Measurements from ENCODE around the gene GRB10.
A peak's percentile ranks its signal among the peaks of the same experiment; 100 is the strongest.

The GRB10 gene

DNA sequence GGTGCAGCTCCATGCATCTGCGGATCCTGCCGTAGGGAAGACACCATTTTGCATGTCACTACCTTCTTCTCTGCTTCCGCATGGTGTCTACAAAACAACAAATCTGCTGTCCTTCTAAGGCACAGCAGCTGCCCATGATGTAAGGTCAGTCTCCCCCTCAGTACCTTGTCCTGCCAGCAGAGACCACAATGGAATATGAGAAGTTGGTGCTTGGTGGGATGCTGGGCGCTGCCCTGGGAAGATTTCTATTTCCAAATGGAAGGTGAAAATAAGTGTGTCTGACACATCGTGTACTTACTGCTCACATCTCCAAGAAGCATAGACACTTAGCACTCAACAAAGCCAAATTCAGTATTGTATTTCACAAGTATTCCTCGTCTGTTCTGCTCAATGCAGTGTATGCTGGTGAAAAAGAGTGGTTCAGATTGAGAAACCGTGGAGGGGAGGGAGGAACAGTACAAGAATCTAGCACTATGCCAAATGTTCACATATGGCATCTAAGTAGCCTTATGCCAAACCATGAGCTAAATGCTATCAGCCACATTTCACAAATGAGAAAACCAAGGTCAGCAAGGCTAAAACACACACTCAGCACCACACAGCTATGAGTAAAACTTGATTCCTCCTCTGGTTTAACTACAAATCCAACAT lies 95.0 kb downstream of the GRB10 start:
- FAIRE-seq = no peak

DNA sequence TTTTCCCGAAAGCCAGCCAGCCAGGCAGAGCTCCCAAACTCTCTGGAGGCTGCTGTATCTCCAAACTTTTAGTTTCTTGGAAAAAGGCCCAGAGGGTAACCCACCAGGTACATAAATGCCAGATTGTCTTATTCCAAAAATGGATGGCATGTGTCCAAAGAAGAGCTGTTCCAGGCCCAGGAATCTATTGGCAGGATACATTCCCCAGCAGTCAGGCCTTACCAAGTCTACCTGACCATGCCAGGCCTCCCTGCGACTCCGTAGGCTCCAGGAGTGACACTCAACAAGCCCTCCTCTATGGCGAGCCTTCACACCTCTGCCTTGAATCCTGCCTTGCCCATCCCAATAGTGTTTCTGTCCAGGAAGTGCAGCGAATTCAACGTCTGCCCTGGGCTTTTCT lies 95.6 kb downstream of the GRB10 start:
- no peak for FAIRE-seq

DNA sequence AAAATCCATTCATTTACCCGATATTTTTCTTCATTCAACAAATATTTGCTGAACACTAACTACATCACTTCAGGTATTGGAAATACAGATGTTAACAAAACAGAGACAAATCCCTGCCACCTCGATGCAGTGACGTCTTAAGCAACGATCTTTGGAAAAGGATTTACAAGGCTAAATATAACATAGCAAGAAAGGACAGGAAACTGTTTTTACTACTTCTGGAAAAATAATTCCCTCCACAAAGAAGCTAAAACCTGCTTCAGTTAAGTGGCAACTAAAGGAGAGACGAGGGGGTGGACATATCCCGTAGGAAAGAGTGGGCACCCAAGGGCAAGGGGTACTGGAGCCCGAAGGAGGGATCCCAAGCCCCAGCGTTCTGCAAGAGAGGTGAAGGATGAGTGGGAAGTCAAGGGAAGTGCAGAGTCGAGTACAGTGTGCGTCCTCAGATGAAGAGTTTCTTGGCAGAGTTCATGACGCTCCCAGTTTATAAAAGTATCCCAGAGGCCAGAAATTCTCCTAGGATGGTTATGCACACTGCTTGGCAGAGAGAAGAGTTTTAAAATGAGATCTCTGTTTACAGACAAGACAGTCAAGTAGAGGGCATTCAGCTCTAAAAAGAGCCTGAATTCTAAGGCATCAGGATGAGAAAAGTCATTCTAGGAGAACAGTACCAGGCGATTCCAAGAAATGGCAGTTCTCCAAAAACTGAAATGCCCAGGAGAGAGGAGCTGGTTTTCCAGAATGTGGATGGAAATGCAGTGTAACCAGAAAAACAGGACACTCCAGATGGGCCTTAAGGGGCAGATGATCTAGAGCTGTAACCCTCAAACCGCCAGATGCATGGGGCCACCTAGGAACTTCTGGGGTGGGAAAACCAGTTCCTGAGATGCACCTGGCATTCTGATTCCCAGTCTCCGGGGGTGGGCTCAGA lies 97.3 kb downstream of the GRB10 start:
- no peak for FAIRE-seq

DNA sequence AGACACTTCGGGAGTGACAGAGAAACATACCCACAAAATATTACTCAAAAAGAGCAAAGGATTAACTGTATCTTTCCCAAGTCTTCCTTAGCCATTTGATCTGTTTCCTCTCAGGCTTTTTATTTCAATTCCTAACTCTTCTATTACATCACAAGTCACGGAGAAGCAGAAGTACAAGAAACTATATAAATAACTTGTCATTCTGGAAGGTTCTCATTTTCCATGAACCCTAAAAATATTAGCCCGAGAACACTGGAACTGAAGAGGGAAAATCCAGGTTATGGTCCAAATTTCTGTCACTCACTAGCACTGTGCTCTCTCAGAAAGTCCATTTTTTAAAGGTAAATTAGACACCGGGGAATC lies 98.0 kb downstream of the GRB10 start:
- FAIRE-seq = no peak

DNA sequence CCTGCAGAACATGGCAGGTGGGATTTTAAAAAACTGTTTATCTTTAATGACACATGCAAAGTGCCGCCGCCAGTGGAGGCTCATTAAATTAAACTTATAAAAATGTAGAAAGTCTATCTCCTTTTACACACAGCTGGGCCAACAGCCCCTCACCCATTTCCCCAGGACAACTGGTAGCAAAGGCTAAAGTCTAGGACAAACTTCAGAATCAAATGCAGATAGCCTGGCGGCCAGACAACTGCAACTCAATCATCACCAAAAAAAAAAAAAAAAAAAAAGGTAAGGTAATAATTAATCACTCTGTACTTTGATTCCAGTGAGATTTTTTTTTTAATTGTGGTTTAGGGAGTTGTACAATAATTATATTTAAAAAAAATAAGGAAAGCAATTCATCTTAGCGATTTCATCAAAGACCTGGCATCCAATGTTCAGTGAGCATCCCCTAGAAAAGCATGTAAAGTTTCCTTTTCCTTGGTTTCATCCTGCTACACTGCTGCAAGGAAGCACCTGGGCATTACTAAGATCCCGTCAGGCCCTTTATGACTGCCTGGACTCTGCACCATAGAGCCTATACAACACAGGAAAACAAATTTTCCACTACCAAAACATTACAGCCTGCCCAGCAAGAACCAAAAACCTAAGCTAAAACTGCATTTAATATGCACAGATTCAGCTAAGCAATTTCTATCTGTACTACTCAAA lies 98.5 kb downstream of the GRB10 start:
- FAIRE-seq = no peak

DNA sequence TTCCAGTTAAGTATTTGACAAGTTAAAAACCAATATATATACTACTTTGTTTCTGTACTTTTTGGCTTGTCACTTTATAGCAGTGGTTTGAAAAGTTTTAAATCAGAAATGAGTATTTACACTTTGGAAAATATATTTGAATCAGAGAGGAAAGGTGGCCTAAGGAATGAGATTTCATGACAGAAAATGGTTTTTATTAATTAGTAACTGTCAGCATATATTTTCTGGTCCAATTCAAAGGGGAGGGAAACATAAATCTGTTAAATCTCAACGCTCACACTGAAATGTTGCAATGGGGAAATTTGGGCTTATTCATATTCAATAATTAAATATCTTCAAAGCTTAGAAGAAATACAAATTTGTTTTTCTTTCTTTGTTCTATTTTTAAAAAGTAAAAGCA lies 100.1 kb downstream of the GRB10 start:
- FAIRE-seq = no peak

DNA sequence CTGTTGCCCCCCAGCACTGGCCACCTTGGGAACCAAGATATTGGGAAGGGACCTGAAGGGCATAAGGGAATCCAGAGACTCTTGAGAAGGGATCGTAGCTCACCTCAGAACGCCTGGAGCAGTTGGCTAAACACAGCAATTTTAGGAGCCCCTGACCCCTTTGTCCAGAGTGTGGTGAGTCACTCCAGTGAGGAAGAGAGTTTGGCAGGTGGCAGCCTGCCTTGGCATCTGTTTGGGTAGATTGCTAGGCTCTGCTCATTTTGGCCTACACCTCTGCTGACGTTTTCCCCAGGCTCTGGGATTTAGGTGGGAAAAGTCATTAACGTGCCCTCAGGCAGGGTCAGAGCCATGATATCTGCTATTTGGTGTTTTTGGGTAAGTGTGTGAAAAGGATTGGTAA lies 100.6 kb downstream of the GRB10 start:
- FAIRE-seq = no peak

DNA sequence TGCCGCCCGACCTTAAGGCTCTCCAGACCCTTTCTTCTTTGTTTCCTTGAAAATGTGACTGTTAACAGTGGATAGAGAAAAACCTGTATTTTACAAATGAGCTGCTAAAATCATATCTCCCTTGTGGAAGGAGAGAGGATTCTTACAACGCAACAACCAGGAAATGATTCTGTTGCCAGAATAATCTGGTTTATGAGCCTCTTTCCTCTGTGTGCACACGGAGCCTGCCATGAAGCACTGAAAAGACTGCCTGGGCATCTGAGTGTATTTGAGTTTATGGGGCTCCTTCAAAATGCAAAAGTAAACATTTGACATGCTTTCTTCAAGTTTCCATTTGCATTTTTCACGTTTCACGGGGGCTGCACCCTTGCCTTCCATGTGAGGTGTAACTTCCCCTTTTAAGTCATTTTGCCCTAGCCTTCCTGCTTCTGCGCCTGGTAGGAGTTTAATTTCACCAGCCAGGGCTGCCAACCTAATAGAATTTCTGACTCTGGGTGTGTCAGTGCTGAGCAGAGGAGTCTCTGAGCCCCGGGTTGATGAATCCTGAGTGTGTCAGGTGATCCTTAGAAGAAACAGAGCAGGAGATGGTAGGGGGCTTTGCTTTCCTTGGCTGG lies 101.2 kb downstream of the GRB10 start:
- no peak for FAIRE-seq

DNA sequence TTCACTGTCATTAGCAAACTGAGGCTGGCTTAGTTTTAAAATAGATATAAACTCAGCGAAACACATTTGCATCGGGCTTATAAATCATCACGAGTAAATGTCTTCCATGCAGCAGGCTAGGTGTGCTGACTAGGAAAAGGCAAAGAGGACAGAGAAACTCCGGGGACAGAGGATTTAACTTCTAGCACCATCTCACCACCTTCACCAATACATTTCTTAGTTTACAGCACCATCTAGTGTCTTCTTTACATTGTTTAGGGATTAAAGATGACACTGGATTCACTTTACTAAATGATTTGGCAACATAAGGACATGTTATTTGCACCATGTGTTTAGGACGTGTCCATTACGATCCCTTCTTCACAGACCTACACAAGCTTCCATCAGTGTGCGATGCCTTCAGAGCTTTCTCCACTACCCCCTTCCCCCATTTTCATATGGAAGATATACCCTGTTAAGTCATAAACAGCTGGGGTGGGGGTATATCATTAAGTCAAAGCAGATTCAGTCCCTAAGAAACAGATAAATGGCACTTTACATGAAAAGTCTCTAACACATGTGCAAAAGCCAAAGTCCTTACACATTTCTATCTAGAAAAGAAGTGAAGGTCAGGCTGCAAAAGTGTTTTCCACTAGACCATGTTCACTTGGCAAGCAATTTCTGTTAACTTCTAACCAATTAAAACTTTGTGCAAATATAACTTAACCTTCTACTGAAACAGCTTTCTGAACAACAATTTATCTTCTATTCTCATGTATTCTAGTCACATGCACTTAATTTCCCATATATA lies 103.3 kb downstream of the GRB10 start:
- FAIRE-seq = peak; percentile 96

DNA sequence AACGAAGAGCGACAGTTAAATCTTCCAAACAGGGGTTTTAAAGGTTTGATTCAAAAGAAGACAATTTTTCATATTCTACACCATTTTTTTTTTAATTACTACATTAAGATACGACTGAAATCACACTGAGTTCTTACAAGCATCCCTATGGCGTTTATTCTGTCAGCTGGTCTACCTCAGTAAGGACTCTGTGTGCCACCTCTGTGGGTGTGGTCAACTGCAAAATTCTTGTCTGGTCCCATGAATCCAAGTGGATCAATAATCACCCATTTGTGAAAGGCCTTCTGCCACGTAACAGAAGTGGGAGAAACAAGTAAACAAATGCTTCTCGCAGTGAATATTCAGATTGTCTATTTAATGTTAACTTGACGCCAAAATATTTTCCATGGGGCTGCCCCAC lies 104.1 kb downstream of the GRB10 start:
- no peak for FAIRE-seq

DNA sequence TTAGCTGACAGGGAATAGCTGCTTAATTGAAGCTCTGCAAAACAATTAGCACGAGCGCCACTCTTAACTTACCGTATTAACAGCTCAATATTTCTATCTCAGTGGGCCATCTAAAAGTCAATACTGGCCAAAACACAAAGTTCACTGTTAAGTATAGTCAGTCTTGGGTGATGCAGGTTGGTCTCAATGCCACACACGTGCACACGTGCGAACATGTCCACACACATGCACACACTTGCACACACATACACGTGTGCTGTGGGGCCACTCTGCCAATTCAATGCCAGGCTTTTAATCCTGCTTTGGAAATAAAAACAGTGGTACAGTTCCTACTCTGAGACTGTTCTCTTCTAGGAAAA lies 105.1 kb downstream of the GRB10 start:
- no peak for FAIRE-seq

DNA sequence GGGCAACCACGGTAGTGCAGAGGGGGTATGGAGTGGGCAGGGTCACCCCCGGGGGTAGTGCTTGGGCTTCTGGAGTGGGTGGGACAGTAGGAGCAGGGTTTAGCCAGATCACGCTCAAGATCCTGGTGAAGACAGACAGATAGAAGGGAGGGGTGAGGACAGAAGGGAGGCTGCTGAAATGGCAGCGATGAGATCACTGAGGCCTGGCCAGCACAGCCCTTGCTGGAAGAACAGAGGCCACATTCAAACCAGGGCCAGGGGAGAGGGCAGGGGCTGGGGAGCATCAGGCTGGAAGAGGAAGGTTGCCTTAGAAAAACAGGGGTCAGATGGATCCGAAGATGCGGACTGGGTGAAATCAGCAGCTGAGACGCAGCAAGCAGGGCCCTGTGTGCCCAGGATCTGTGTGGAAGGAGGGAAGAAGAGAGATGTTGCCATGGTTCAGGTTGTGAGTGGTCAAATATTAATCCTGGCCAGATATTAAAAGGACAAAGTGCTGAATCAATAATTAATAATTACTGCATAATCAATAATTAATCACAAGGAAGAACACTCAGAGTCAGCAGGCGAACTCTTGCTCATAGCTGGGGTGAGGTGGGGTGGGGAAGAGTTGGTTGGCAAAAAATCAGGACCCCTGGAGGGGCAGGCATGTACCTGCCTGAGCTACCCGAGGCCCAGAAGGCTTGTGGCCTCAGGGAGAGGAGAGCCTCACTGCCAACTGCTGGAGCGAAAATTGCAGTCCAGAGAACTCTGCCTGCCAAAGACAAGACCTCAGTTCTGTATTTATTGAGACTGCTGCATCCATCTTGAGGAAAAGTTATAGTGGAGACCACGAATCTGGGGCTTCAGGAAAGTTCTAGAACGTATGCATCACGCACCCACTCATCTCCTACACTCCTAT lies 105.7 kb downstream of the GRB10 start:
- no peak for FAIRE-seq

DNA sequence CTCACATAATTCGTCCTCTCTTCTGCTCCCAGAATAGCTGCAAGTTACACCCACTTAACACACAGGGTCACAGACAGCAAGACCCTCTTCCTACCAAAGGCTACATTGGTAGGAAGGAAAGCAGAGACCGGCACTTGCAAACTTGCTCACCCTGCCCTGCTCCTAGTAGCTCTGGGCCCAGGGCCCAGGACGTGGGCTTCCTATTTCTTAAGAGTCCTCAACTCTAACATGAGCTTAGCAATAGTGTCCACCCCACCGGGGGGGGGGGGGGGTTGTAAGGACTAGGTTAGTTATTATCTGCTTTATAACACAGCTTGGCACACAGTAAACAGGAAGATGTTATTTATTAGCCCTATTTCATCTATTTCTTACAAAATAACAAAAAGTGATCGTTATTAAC lies 106.6 kb downstream of the GRB10 start:
- no peak for FAIRE-seq

DNA sequence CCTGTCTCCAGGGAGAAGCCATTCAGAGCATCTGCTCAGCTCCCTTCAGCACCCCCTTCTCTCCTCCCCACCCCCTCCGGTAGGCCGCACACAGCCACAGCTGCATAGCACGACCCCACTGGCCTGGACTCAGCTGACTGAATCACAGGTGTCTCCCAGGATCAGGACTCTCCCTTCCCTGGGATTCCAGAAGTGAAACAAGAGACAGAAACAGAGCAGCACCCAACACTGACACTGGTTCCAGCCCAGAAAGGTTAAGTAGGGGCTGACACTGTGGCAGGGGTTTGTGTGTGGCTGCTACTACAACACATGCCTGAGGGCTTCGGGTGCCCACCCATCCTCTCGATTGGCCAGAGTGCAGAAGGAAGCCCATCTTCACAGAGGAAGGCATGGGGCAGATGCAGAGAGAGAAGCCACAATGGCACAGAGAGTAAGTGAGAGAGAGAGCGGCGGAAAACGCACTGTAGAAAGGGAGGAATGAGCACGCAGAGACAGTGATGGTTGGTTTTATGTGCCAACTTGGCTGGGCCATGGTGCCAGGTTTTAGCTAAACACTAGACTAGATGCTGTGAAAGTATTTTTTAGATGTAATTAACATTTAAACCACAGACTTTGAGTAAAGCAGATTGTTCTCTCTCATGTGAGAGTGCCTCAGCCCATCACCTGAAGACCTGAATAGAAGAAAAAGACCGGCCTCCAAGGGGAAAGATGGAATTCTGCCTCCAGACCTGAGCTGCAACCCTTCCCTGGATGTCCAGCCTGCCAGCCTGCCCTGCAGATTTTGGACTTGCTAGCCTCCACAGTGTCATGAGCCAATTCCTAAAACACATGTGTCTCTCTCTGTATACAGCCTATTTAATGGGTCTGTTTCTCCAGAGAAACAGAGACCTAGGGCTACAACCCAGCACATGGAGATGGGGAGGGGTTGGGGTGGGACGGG lies 107.5 kb downstream of the GRB10 start:
- FAIRE-seq = no peak

DNA sequence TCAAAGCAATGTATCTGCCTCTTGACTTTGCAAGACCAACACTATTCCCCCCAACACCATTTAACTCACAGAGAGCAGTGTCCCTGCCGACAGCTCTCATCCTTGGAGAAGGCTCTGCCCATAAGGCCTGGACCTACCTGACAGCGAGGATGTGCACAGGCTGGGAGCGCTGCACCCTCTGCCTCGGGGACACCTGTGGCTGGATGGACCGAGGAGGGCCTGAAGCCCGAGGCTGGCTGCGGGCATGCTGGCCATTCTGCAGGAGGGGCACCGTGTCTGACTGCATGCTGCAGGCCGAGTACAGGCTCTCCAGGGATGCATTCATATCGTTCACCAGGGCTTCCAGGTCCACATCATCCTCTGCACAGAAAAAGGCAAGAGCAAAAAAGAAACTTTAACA lies 108.4 kb downstream of the GRB10 start:
- FAIRE-seq = no peak

DNA sequence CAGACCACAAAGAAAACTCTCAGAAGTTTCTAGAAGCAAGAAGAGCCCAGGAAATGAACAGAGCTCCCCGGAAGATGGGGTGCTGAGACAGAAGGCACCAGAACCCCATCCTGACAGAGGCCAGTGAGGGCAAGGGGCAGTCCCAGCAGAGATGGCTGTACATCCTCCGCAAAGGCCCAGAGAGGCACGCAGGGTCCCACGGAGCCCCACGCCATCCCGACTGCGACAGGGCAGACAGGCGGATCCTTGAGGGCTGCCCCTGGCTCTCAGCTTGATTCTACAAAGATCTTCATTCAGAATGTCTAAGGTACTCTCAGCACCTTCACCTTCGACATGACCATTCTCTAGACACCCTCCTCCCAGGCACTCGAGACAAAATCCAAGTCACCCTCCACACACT lies 109.6 kb downstream of the GRB10 start:
- FAIRE-seq = no peak

DNA sequence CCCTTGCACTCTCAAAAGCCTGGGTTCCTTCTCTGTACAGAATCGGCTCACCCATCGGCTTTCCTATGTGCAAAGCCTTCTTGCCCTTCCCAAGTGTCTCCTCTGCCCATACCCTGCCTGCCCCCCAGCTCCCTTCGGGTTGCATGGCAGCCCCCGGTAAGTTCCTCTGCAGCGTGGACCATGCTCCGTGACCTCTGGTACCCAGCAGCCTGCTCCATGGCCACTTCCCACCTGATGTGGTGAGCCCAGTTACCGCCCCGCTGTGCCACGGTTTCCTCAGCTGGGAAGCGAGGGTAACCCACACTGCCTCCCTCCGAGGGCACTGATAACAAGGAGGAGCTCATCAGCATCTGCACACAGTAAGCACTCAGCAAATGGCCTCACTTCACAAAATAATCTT lies 110.7 kb downstream of the GRB10 start:
- FAIRE-seq = no peak

DNA sequence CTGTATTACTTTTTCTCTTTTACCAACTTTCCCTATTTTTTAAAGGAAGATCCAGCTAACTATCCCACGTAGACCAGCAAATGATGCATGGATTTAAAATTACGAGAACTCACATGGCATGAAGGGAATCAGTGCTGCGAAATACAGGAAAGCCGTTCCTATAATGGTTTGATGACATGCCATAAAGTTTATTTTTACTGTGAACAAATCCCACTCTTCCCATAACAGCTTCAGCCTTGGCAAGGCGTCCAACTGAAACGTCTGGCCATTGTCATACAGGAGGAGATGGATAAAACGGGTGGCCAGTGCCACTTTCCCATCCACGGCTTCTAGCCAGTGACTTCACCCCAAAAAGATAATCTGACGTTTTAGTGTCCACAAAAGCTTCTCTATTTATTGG lies 111.3 kb downstream of the GRB10 start:
- no peak for FAIRE-seq

DNA sequence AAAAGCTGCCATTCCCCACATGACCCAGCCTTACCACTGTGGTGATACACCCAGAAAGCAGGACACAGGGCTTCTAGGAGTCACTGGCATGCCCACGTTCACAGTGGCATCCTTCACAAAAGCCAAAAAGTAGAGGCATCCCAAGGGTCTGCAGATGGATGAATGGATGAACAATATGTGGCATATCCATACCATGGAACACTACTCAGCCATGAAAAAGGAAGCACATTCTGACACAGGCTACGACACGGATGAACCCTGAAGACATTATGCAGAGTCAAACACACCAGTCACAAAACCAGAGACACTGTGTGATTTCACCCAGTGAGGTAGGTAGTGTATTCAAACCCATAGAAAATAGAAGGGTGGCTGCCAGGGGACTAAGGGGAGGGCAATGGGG lies 112.8 kb downstream of the GRB10 start:
- FAIRE-seq = no peak

DNA sequence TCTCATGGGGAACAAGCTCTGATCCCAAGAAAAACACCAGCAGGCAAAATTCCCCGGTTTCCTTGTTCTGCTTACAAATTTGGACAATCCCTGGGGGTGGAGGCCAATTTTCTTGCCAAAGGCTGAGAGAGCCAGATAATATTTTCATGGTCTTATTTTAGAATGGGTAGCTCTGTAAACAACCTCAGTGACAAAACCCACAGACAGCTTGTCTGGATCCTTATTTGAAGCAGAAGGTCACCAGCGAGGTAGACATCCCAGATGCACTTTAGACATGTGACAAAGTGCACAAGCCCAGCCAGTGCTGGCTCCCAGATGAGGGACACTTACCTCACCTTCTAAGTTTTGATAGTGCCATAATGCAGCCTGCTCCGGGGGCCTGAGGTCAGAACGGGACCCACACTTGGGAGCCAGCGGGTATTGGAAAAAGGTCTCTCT lies 114.9 kb downstream of the GRB10 start:
- FAIRE-seq = no peak
